Measurements from ENCODE around the gene TRPV4. TPM values are rescaled to one million over a fixed set of nuclear protein-coding genes. Genes with fewer than 3 reads are reported as not detected.
A peak's percentile ranks its signal among the peaks of the same experiment; 100 is the strongest.

The TRPV4 gene
- total RNA-seq, 8 experiments from 2014 or later, result 0.05 to 4.2 (median 0.85) TPM; not detected in 1

GRCh38 chr12:109789526-109790048 lies 43.6 kb downstream of the TRPV4 start:
- 63 to 100% (median 87%) methylated on average over 1 of the region's 1 CpG; no CpG with 5 or more reads in 6 of the 10 experiments for WGBS, 10 experiments
- peak in 2 of 8 experiments; percentile 38 to 71 for ATAC-seq (replicated peaks in 6 of 8)
- Histone ChIP-seq H3K27ac (no peak overlapping the region), H3K4me3 (no peak overlapping the region), H3K4me1 (replicated peaks in 1 of 2) (no peaks in the 10 kb centered on the region)
- in situ Hi-C loops (cut with MboI; ENCODE audit: low pct_unique_long_range_greater_than_20kb in 2 of 9, low sequenced_read_pairs in 9 of 9, unreplicated experiment in 9 of 9), result no loop called here

- no peak overlapping the region for H3K4me3 ChIP-seq
- H3K4me1 ChIP-seq (replicated peaks in 1 of 2), result peaks cover 0 to 5% of the 10 kb centered on the region in 2 donors
- 21 to 100% (median 87%) methylated on average over 1 to 3 of the region's 9 CpGs; no CpG with 5 or more reads in 5 of the 10 experiments for WGBS, 10 experiments
- no peak for ATAC-seq (replicated peaks in 6 of 8)
- in situ Hi-C loops (cut with MboI; ENCODE audit: low pct_unique_long_range_greater_than_20kb in 2 of 9, low sequenced_read_pairs in 9 of 9, unreplicated experiment in 9 of 9), result no loop called here
- no peak overlapping the region for H3K27ac ChIP-seq
These were observed 46.4 kb downstream of the TRPV4 start for GRCh38 chr12:109786799-109787198.

GRCh38 chr12:109785854-109786253 lies 47.3 kb downstream of the TRPV4 start:
- Histone ChIP-seq H3K4me3 (no peak overlapping the region), H3K4me1 (replicated peaks in 1 of 2) (peaks cover 0 to 5% of the 10 kb centered on the region in 2 donors), H3K27ac (no peak overlapping the region)
- in situ Hi-C loops (cut with MboI; ENCODE audit: low pct_unique_long_range_greater_than_20kb in 2 of 9, low sequenced_read_pairs in 9 of 9, unreplicated experiment in 9 of 9), result no loop called here
- no peak for ATAC-seq (replicated peaks in 6 of 8)
- 83 to 100% (median 96%) methylated on average over 1 to 3 of the region's 4 CpGs; no CpG with 5 or more reads in 4 of the 10 experiments for WGBS, 10 experiments

GRCh38 chr12:109783965-109784244 lies 49.3 kb downstream of the TRPV4 start:
- peak in 2 of 8 experiments; percentile 35 to 51 for ATAC-seq (replicated peaks in 6 of 8)
- peaks cover 0 to 5% of the 10 kb centered on the region in 2 donors for H3K4me1 ChIP-seq (replicated peaks in 1 of 2)
- H3K4me3 ChIP-seq, result no peak overlapping the region
- in situ Hi-C loops (cut with MboI; ENCODE audit: low pct_unique_long_range_greater_than_20kb in 2 of 9, low sequenced_read_pairs in 9 of 9, unreplicated experiment in 9 of 9), result no loop called here
- 0 to 89% (median 72%) methylated on average over 1 to 7 of the region's 8 CpGs; no CpG with 5 or more reads in 5 of the 10 experiments for WGBS, 10 experiments
- no peak overlapping the region for H3K27ac ChIP-seq

- peaks cover 0 to 5% of the 10 kb centered on the region in 2 donors for H3K4me1 ChIP-seq (replicated peaks in 1 of 2)
- 53 to 100% (median 92%) methylated on average over 2 to 8 of the region's 28 CpGs; no CpG with 5 or more reads in 6 of the 10 experiments for WGBS, 10 experiments
- in situ Hi-C loops (cut with MboI; ENCODE audit: low pct_unique_long_range_greater_than_20kb in 2 of 9, low sequenced_read_pairs in 9 of 9, unreplicated experiment in 9 of 9), result no loop called here
- H3K27ac ChIP-seq, result no peak overlapping the region
- peak in 2 of 8 experiments; percentile 15 to 33 for ATAC-seq (replicated peaks in 6 of 8)
- H3K4me3 ChIP-seq, result no peak overlapping the region
These were observed 49.8 kb downstream of the TRPV4 start for GRCh38 chr12:109783135-109783964.

- no peak overlapping the region for H3K4me3 ChIP-seq
- in situ Hi-C loops (cut with MboI; ENCODE audit: low pct_unique_long_range_greater_than_20kb in 2 of 9, low sequenced_read_pairs in 9 of 9, unreplicated experiment in 9 of 9), result no loop called here
- 87 to 100% methylated on average over 1 to 4 of the region's 9 CpGs; no CpG with 5 or more reads in 8 of the 10 experiments for WGBS, 10 experiments
- H3K27ac ChIP-seq, result no peak overlapping the region
- H3K4me1 ChIP-seq (replicated peaks in 1 of 2), result peaks cover 0 to 5% of the 10 kb centered on the region in 2 donors
- peak in 4 of 8 experiments; percentile 18 to 66 (median 31) for ATAC-seq (replicated peaks in 6 of 8)
These were observed 50.9 kb downstream of the TRPV4 start for GRCh38 chr12:109782326-109782703.

GRCh38 chr12:109781668-109782325 lies 51.4 kb downstream of the TRPV4 start:
- in situ Hi-C loops (cut with MboI; ENCODE audit: low pct_unique_long_range_greater_than_20kb in 2 of 9, low sequenced_read_pairs in 9 of 9, unreplicated experiment in 9 of 9), result no loop called here
- WGBS, 10 experiments, result 54 to 93% (median 83%) methylated on average over 1 to 3 of the region's 10 CpGs; no CpG with 5 or more reads in 2 of the 10 experiments
- peaks cover 0 to 5% of the 10 kb centered on the region in 2 donors for H3K4me1 ChIP-seq (replicated peaks in 1 of 2)
- H3K4me3 ChIP-seq, result no peak overlapping the region
- H3K27ac ChIP-seq, result no peak overlapping the region
- no peak for ATAC-seq (replicated peaks in 6 of 8)

GRCh38 chr12:109779382-109779781 lies 53.8 kb downstream of the TRPV4 start:
- no peak overlapping the region for H3K4me3 ChIP-seq
- in situ Hi-C loops (cut with MboI; ENCODE audit: low pct_unique_long_range_greater_than_20kb in 2 of 9, low sequenced_read_pairs in 9 of 9, unreplicated experiment in 9 of 9), result loop anchor here in 3 of 9 experiments (10.0 kb wide), 2 partner anchors 175 to 185 kb away; no protein-coding TSS in a partner anchor
- peak in 2 of 8 experiments; percentile 6 to 12 for ATAC-seq (replicated peaks in 6 of 8)
- H3K4me1 ChIP-seq (replicated peaks in 1 of 2), result peaks cover 0 to 5% of the 10 kb centered on the region in 2 donors
- 60 to 100% (median 92%) methylated on average over 1 to 5 of the region's 6 CpGs; no CpG with 5 or more reads in 2 of the 10 experiments for WGBS, 10 experiments
- H3K27ac ChIP-seq, result no peak overlapping the region

- Histone ChIP-seq H3K4me1 (replicated peaks in 1 of 2) (peaks cover 0 to 5% of the 10 kb centered on the region in 2 donors), H3K27ac (no peak overlapping the region), H3K4me3 (no peak overlapping the region)
- WGBS, 10 experiments, result 80 to 100% (median 100%) methylated on average over 1 of the region's 1 CpG; no CpG with 5 or more reads in 2 of the 10 experiments
- no peak for ATAC-seq (replicated peaks in 6 of 8)
- in situ Hi-C loops (cut with MboI; ENCODE audit: low pct_unique_long_range_greater_than_20kb in 2 of 9, low sequenced_read_pairs in 9 of 9, unreplicated experiment in 9 of 9), result loop anchor here in 3 of 9 experiments (10.0 kb wide), 2 partner anchors 174 to 184 kb away; no protein-coding TSS in a partner anchor
These were observed 54.5 kb downstream of the TRPV4 start for GRCh38 chr12:109778684-109779083.

GRCh38 chr12:109777544-109777943 lies 55.7 kb downstream of the TRPV4 start:
- peak in 4 of 8 experiments; percentile 33 to 74 (median 52) for ATAC-seq (replicated peaks in 6 of 8)
- H3K4me1 ChIP-seq (replicated peaks in 1 of 2), result no peaks in the 10 kb centered on the region
- 0 to 73% (median 50%) methylated on average over 1 to 5 of the region's 5 CpGs; no CpG with 5 or more reads in 3 of the 10 experiments for WGBS, 10 experiments
- H3K27ac ChIP-seq, result no peak overlapping the region
- in situ Hi-C loops (cut with MboI; ENCODE audit: low pct_unique_long_range_greater_than_20kb in 2 of 9, low sequenced_read_pairs in 9 of 9, unreplicated experiment in 9 of 9), result loop anchor here in 3 of 9 experiments (10.0 kb wide), 2 partner anchors 173 to 183 kb away; no protein-coding TSS in a partner anchor
- H3K4me3 ChIP-seq, result no peak overlapping the region

GRCh38 chr12:109776624-109777023 lies 56.6 kb downstream of the TRPV4 start:
- no peaks in the 10 kb centered on the region for H3K4me1 ChIP-seq (replicated peaks in 1 of 2)
- WGBS, 10 experiments, result 0 to 100% (median 68%) methylated on average over 1 to 9 of the region's 9 CpGs
- no peak overlapping the region for H3K4me3 ChIP-seq
- ATAC-seq (replicated peaks in 6 of 8), result no peak
- H3K27ac ChIP-seq, result no peak overlapping the region
- in situ Hi-C loops (cut with MboI; ENCODE audit: low pct_unique_long_range_greater_than_20kb in 2 of 9, low sequenced_read_pairs in 9 of 9, unreplicated experiment in 9 of 9), result loop anchor here in 3 of 9 experiments (10.0 kb wide), 2 partner anchors 172 to 182 kb away; no protein-coding TSS in a partner anchor

- Histone ChIP-seq H3K27ac (no peak overlapping the region), H3K4me1 (replicated peaks in 1 of 2) (no peaks in the 10 kb centered on the region), H3K4me3 (no peak overlapping the region)
- in situ Hi-C loops (cut with MboI; ENCODE audit: low pct_unique_long_range_greater_than_20kb in 2 of 9, low sequenced_read_pairs in 9 of 9, unreplicated experiment in 9 of 9), result loop anchor here in 3 of 9 experiments (10.0 kb wide), 2 partner anchors 171 to 181 kb away; no protein-coding TSS in a partner anchor
- peak; percentile 74 to 95 (median 92) for ATAC-seq (replicated peaks in 6 of 8)
- 0 to 100% (median 28%) methylated on average over 1 to 3 of the region's 10 CpGs; no CpG with 5 or more reads in 3 of the 10 experiments for WGBS, 10 experiments
These were observed 57.9 kb downstream of the TRPV4 start for GRCh38 chr12:109775172-109775881.
